ENCODE results near the gene TYRO3.
A peak's percentile ranks its signal among the peaks of the same experiment; 100 is the strongest.

Gene TYRO3

GRCh38 chr15:41558400-41559238 lies at the start of gene TYRO3:
Gene TYRO3 (plus strand): TSS chr15:41559212. CDS start chr15:41559258, 46 bp downstream.
- peak; percentile 70 to 73 for DNase-seq

DNA sequence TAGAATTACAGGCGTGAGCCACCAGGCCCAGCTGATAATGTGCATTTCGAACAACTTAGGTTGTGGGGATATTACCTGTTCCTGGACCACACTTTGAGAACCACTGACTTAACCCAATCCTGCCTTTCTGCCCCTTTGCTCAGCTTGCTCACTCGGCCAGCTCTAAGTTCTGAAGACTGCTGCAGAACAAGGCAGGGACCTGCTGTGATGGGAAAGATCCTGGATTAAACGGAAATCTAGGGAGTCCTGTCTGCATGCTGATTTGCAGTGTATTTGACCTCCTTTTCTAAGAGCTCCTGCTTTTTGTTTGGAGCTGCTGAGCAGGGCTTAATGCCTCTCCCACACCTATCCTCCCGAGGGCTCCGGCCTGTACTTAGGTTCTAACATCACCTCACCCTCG lies 48.3 kb upstream of the TYRO3 start:
- DNase-seq, result no peak

DNA sequence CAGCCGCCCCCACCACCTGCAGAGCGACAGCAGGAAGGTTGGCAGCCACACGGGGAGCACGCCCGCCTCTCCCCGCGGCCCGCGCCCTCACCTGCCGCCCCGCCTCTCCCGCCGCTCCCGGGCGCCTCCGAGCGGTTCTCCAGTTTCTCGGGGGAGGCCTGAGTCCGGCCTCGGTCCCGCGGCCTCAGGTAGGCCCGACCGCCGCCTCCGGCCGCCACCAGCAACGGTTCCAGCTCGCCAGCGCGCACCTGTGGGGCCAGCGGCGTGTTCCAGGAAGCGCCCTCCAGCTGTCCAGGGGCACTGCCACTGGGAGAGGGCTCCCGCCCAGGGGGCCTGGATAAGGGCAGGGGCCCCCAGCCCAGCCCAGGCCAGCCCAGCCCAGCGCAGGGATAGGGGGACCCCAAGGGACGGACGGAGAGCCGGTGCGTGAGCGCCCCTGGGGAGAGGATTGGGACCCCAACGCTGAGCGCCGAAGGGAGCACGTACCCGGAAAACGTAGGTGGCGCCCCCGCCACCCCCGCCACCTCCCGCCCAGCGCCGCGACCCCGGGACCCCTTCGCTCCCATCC lies 47.6 kb upstream of the TYRO3 start:
- DNase-seq, result no peak

DNA sequence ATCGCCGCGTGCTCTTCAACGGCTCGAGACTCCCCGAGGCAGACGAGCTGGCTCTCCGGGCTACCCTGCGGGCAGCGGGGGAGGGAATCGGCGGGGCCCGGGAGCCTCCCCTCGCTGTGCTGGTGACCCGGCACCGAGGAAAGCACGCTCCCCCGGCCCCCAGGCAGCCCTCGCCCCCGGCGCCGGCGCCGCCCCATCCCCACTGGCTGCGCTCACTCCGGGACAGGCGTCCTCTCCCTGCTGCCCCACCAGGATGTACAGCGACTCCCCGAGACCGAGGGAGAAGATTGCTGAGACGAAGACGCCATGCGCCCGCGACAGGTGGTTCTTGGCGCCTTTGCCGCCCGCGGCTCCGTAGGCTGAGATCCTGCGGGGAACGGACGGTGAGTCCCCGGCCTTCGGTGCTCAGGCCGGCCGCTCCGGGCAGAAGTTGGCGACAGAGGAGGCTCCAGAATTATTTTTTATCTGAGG lies 47.1 kb upstream of the TYRO3 start:
- peak in 1 of 2 experiments; percentile 18 for DNase-seq

DNA sequence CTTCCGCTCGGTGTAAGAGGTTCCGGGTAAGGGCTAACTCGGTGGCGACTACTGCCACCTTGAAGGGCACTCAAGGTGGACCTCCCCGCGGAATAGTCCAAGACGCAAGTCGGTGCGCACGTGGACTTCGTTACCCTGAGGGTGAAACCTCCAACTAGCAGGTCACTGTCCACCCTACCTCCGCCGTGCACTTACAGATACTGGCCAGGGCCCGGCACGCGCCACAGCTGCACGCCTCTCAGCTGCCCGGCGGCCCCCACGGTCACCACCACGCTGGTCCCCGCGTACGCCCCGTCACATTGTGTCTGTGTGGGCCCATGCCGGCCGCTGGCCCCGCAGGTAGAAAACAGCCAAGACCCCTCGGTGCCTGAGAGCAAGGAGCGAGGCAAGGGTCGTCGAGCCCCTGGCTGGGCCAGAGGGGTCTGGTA lies 46.5 kb upstream of the TYRO3 start:
- DNase-seq, result no peak

- DNase-seq, result no peak
These were observed 46.0 kb upstream of the TYRO3 start for GRCh38 chr15:41512940-41513505.

DNA sequence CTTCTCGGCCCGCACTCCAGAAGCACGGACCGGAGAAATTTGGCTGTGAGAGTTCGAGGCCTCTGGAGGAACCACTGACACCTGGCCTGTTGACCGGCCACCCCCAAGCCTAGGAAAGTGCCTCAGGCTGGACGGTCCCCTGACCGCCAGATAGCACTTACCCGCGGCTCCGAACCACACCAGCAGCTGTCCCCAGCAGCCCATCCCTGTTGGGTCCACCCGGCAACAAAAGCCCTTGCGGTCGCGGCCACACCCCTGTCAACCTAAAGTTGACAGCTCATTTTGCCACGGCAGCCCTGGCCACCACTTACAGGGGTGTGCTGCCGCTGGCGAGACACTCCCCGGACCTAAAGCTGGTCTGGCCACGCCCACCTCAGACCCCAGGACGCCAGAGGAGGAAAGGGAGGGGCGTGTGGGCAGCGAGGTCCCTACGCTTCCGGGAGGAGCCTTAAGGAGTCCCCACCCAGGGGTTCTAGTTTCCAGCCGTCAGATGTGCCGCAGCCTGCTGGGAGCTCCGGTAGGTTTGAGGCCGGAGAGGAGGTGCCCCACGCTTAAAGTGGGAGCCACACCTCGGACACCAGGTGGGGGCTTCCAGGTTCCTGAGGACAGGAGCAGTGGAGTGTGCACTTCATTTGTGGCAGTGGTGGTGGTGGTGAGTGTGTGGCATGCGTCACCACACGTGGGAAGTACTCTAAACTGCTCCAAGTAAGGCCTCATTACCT lies 45.3 kb upstream of the TYRO3 start, which contains the start of gene LTK:
Gene LTK, minus strand, starts transcription at position 322 of the 722 bp plus-strand sequence. Its CDS starts 118 bp downstream, at position 204.
- DNase-seq, result no peak

DNA sequence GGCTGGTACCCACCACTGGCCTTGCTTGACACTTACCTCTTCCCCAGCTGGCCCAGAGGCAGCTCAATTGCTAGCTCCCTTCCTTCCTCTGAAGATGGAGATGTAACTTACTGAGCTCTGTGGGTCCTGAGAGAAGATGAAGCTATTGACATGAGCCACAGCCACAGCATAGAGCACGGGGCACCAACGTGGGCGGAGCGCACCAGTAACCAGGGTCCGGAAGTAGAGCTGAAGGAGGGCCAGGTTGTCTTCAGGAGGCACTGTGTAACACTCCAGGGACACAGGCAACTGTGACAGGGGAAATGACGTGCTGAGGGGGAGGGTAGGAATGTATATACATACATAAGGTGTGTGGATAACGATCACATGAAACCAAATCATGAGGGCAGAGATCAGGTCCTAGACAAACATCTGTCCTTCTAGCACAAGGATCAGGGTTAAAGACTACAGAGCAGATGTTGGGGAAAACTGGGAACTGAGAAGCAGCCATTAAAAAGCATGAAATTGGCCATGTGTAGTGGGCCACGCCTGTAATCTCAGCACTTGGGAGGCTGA lies 41.0 kb upstream of the TYRO3 start:
- DNase-seq, result no peak

GRCh38 chr15:41520636-41521035 lies 38.4 kb upstream of the TYRO3 start:
- no peak for DNase-seq

GRCh38 chr15:41521614-41522013 lies 37.4 kb upstream of the TYRO3 start:
- DNase-seq, result no peak

GRCh38 chr15:41523097-41523496 lies 35.9 kb upstream of the TYRO3 start:
- DNase-seq, result no peak

GRCh38 chr15:41530363-41530956 lies 28.6 kb upstream of the TYRO3 start:
- DNase-seq, result no peak

DNA sequence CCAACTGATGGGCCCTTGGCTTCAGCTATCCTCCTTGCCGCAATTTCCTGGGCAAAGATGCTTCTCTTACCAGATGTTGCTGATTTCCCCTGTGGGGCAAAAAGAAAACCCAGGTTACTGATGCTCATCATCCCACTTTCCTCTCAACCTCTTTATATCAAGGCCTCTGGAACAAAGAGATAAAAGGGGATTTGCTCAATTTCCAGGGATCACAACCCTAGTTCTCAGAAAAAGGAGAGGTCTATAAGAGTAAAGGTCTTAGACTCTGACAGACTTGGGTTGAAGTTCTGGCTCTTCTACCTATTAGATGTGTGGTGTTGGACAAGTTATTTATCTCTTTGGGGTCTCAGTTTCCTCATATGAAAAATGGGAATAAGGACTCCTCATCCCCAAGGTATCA lies 23.5 kb upstream of the TYRO3 start:
- no peak for DNase-seq

GRCh38 chr15:41536866-41537265 lies 22.1 kb upstream of the TYRO3 start:
- no peak for DNase-seq

GRCh38 chr15:41543521-41543870 lies 15.5 kb upstream of the TYRO3 start:
- DNase-seq, result no peak

DNA sequence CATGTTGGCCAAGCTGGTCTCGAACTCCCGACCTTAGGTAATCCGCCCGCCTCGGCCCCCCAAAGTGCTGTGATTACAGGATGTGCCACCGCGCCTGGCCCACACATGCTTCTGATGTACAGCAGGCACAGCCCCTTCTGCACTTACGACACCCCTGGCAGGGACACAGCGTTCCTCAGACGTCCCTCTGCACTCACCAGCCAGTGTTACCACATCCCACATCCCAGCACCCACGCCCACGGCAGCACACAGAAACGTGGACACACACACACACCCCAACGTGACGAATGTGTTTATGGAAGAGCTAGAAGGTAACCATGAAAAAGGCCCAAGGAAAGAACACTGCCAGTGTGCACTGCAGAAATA lies 14.4 kb upstream of the TYRO3 start:
- no peak for DNase-seq

DNA sequence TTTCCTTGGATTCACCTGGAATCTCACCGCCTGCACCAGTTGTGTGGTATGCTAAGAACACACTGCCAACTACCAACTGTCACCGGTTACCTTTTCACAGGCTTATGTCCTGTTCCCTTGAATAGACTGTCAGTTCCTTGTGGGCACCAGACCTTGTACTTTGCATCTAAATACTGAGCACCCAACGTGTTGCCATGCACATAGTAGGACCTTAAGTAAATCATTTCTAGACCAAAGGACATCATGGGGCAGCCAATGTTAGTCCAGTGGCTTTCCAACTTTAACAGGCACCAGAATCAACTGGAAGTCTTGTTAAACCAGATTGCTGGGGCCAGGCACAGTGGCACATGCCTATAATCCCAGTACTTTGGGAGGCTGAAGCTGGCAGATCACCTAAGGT lies 13.8 kb upstream of the TYRO3 start:
- no peak for DNase-seq

- DNase-seq, result no peak
These were observed 11.9 kb upstream of the TYRO3 start for GRCh38 chr15:41546851-41547786.

- DNase-seq, result no peak
These were observed 8.8 kb upstream of the TYRO3 start for GRCh38 chr15:41550066-41550775.

DNA sequence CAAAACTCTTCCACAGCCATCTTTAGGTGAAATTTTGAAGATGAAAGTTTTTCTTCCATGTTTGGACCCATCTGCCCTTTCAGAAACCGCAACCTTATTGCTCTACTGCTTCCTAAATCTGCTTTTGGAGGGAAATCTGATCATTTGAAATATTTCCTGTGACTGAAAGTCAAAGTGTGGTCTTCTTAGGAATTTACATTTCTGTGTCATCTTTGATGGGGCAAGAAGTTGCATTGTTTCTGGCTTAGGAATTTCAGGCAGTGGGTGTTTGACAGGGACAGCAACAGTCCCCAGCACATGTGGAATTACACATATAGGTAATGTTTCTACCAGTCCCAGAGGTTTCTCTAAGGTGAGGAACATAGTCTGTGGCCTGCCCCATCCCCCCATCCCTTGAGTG lies 5.3 kb upstream of the TYRO3 start:
- no peak for DNase-seq

- DNase-seq, result no peak
These were observed 4.7 kb upstream of the TYRO3 start for GRCh38 chr15:41554343-41554742.

All from activated CD4-positive, alpha-beta T cell treated with anti-CD3 and anti-CD28 coated beads, Interleukin-2, amount 50 U/mL, for 4 hours (primary cell).